Activated T-cell treated with anti-CD3 and anti-CD28 coated beads for 1 hour (primary cell): ENCODE measurements around the gene WBP1L.
A peak's percentile ranks its signal among the peaks of the same experiment; 100 is the strongest.
"Not testable (repeated sequence)": the region's sequence is repeated elsewhere in the genome, so short reads cannot be mapped to it uniquely, and the experiment has no call there.

Source experiments
- DNase-seq: peaks from one replicate; pipeline ENCODE4 v3.0.0-alpha.2; 2020; ENCODE audit warnings: low read depth

The WBP1L gene

DNA sequence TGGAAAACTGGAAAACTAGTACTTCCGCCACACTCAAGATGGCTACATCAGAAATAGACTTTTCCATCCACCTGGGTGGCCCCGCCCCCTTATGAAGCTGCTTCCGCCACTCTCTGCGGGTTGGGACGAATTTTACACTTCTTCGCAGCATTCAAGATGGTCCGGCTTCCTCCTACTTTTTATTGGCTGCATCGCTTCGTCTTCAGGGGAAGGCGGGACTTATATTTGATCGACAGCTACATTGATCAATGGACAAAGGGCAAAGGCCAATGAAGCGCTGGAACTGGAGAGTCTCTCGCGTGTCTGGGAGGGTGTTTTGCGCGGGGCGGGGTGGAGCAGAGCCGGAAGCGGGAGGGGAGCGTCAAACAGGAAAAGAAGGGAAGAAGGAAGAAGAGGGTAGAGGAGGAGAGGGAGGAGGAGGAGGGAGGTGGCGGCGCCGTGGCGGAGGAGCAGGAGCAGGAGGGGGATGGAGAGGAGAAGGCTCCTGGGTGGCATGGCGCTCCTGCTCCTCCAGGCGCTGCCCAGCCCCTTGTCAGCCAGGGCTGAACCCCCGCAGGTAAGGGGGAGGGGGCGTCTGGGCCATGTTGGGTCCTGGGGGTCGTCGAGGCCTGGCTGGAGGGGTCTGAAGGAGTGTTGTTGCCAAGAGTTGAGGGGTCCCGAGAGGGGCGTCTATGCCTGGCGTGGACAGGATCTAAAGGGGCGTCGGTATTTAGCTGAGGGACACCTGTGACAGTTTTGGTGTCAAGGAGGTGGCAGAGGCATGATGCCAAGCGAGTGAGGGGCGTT lies at the start of gene WBP1L:
Gene WBP1L (plus strand): TSS at position 361 of the 786 bp plus-strand sequence. CDS start 106 bp downstream, at position 467.
- DNase-seq: peak; percentile 87

DNA sequence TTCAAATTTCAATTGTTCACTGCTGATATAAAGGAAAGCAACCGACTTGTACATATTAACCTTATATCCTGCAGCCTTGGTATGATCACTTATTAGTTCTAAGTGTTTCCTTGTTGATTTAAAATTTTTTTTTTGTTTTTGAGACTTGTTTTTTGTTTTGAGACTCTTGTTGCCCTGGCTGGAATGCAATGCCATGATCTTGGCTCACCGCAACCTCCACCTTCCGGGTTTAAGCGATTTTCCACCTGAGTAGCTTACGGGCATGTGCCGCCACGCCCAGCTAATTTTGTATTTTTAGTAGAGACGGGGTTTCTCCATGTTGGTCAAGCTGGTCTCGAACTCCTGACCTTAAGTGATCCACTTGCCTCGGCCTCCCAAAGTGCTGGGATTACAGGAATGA lies 48.3 kb upstream of the WBP1L start:
- DNase-seq: not testable (repeated sequence)

DNA sequence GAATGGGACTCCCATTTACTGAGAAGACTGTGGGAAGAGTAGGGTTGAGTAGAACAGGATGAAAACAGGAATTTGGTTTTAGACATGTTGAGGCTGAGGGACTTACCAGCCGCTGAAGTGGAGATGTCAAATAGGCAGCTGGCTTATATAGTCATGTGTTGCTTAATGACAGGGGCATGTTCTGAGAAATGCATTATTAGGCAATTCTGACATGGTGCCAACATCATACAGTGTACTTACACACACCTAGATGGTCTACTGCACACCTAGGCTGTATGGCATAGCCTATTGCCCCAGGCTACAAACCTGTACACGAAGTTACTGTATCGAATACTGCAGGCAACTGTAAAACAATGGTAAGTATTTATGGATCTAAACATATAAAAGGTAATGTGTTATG lies 47.0 kb upstream of the WBP1L start:
- no peak for DNase-seq

DNA sequence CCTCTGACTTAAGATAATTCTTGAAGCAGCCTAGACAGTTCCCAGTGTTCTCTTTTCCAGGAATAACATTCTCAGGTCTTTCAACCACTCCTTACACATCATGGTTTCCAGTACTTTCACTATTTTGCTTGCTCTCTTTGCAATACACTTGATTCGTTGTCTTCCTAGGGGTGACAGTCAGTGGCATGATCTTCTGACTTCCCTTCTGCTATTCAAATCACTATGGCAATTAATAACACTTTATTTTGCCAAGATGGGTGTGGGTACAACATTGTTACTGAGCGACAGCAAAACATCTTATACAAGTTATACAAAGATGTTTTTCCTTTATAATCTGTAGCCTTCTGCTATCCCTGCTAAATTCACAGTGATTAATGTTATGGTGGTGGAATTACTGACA lies 44.9 kb upstream of the WBP1L start:
- DNase-seq: no peak

DNA sequence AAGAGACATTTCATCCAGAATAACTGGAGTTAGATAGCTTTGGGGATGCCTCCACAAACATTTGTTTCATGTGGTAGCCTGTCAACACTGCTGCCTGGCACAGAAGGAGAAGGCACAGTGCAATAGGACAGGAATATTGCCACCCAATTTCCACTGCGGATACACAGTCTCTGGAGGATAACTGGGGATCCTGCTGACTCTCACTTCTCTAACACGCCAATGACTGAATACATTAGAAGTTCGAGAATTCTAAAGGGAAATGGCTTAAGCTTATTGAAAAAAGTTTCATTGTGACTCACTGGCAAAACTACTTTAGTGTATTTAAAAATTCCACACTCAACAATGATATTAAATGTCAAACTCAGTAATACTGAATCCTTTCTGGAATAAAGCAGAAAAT lies 42.5 kb upstream of the WBP1L start:
- DNase-seq: no peak

DNA sequence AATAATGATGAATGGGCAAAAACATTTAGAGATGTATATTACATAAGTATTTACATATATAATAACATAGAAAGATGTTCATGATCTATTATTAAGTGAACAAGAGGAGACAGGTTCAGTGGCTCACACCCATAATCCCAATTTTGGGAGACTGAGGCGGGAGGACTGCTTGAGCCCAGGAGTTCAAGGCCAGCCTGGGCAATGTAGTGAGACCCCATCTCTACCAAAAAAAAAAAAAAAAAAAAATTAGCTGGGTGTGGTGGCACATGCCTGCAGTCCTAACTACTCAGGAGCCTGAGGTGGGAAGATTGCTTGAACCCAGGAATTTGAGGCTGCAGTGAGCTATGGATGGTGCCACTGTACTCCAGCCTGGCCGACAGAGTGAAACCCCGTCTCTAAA lies 42.0 kb upstream of the WBP1L start:
- no peak for DNase-seq

DNA sequence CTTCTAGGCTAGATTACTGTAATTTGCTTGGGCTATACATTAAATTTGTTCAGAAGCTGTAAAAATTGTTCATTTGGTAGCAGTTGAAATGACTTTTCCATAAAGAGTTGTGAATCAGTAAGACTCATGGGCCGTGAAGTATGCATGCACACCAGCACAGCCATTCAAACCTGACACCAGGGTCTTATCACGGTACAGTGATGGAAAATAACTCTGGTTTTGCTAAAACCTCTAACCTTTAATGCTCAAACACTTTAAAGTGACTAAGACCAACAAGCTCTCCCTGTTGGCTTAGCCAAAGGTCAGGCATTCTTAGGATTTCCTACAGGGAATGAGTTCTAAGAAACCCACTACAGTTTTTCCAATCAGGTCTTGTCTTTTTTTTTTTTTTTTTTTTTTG lies 41.0 kb upstream of the WBP1L start:
- no peak for DNase-seq

DNA sequence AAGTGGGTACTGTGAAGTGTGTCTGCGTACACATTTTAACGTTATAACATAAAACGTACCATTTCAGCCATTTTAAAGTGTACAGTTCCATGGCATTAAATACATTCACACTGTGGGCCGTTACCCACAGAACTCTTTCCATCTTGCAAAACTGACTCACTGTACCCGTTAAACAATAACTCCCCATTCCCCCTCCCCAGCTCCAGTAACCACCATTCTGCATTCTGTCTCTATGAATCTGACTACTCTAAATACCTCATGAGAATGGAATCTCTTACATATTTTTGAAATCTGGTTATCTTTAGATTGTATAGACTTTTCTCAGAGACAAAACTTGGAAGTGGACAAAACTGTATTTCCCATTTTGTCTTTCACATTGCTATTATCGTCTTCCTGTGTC lies 38.8 kb upstream of the WBP1L start:
- DNase-seq: no peak

DNA sequence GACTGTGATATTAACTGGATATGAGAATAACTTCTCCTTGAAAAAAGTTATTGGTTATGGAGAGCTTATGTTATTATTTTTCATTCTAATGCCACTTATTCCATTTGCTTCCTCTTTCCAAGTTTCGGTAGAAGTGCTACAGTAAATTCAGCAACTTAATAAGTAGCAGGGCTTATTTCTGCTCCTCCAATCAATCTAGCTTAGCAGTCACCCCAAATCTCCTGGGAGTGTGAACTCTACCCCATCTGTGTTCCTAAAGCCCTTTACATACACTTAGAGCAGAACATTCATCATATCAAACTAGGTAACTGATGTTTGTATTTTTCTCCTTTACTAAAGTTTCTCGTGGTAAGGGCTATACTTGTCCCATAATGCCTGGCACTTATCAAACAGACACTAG lies 38.2 kb upstream of the WBP1L start:
- DNase-seq: no peak

DNA sequence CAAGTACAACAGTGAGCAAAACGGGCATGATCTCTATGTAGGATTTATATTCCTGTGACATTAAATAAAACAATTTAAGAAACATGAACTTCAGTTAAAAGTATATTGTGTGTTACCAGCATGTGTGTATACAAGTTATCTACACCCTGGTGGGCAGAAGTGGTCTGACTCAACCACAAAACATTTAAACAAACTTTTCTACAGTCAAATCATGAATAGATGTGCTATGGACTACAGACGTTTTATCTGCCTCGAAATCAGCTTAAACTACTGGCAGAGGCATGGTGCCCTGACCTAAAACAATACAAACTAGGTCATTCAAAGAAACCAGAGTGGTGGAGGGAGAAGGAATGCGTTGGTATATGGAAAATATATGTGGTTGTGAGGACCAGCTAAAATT lies 33.1 kb upstream of the WBP1L start:
- DNase-seq: no peak

DNA sequence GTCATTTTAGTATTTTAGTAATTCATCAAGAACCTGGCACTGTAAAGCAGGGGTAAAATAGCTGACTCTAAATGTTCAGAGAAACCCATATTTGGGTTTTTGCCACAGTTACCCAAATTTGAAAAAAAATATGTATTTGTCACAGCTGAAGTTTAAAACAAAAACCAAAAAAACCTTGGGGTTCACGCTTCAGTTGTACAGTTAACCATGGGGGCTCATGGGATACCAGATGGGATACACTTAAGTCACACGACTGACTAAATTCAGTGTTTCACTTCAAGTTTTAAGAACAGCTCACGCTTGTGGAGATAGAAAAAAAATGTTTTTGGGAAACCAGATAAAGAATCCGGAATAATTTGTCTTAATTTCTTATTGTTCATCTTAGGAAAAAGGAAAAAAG lies 31.7 kb upstream of the WBP1L start:
- DNase-seq: no peak

DNA sequence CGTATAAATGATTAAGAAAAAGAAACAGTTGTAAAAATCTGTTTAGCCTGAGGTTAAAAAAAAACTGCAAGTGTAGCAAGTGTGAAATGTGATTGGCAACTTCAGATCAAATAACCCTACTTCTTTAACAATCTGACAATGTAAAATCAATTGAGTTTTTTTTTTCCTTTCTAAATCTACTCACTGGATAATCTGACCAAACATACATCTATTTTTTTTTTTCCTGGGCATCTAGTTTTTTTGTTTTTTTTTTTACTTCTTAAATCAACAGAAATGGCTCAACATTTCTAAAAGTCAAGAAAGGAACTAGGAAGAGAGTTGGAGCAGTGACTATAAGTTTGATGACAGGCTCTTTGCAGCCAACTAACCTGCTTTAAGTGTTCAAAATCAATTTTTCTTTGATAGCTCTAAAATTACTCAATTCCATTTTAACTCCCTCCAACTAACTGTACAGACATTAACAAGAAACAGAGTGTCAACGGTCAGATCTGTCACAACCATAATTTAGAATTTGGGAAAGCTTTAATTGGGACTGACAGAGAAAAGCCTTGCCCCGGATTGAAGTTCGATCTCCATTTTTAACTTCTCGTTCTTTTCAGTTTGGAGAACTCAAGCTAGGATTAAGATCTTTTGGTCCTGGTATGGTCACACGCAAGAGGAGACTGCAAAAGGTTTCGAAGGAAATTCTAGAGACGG lies 30.8 kb upstream of the WBP1L start:
- no peak for DNase-seq

DNA sequence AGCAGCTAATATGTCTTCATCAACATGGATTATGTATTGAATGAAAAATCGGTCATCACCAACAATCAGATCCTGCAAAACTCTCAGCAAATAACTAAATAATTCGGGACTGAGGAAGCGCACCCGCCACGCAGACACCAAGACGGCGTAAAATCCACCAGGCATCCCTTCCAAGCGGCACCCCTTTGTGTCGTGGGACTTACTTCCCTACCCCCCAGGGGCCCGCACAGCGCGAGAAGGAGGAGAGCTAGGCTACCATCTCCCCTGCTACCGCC lies 30.3 kb upstream of the WBP1L start:
- peak; percentile 49 for DNase-seq

DNA sequence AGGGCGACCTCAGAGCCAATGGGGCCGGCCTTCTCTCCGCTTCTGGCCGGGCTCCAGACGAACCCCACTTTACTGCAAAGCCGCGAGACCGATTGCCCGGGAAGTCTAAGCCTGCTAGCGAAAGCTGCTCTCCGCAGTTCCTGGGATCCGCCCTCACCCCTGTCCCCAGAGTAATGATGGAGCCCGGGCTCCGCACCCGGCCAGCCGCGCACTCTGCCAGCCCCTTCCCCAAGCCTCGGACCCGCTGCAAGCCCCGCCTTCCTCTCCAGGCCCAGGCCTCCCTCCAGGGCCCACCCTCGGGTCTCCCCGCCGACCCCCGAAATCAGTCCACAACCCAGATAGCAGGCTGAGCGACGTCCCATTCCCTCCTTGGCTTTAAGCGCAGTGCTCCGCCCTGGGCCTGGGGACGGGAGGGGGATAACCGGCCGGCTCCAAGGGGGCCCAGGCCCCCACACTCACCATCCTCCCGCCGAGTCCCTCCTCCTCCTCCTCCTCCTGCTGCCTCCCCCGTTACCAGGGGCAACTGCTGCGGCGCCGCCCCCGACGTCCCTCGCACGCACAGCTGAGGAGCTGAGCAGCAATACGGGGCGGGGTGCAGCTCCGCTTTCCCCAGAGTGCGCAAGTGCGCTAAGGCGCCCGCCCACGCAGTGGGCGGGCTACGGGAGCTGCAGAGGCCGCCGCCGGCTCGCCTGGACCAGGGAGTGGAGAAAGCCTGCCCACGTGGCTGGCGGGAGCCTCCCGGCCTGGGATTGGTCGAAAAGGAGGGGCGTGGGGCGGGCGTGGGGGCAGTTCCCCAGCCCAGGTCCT lies 29.7 kb upstream of the WBP1L start, which contains the start of gene ARL3:
Gene ARL3 (minus strand): TSS at position 584 of the 807 bp plus-strand sequence. CDS start 122 bp downstream, at position 462.
- peak; percentile 90 for DNase-seq

DNA sequence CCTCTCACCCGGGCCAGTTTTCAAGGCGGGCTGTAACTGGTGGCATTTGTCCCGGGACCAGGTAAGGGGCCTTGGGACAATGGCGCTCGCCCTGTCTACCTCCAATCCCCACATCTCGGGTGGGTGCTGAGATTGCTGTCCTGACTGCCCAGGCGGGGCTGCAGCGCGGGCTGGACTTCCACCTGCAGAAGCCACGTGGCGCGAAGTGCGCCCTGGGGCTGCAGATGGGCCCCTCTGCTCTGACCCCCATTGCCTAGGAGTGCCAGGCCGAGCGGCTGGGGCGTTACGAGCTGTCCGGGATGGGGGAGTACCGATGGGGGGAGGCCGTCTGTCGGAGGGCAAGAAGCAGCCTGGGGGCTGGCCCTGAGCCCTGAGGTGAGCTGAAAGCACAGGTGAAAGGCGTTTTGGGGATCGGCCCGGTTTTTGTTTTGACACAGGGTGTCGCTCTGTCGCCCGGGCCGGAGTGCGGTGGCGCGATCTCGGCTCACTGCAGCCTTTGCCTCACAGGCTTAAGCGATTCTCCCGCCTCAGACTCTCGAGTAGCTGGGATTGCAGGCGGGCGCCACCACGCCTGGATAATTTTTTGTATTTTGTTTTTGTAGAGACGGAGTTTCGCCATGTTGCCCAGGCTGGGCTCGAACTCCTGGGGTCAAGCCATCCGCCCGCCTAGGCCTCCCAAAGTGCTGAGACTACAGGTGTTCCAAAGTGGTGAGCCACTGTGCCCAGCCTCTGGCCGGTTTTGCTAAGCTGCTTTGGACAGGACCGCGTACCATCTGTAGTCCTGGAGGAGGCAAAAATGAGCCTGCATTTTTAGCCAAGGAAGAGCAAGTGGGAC lies 28.9 kb upstream of the WBP1L start, which contains the start of gene SFXN2:
Gene SFXN2 (plus strand): TSS at position 16 of the 835 bp plus-strand sequence. CDS start 12,001 bp downstream, outside the sequence.
- peak; percentile 44 for DNase-seq

DNA sequence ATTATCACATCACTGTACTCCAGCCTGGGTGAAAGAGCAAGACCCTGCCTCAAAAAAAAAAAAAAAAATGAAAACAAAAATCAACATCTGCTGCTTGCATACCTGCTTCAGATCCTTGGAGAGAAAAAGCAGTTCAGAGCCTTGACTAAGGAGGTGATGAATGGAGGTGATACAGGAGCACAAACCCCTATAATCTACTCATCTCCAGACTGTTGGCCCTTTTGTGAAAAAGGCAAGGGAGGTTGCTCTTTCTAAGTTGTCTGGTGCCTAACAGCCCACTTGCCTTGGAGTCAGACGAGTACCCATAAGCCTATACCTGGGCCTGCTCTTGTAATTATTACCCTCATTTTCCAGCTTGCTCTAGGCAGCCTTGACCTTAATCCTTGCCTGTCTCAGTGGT lies 27.9 kb upstream of the WBP1L start:
- no peak for DNase-seq

DNA sequence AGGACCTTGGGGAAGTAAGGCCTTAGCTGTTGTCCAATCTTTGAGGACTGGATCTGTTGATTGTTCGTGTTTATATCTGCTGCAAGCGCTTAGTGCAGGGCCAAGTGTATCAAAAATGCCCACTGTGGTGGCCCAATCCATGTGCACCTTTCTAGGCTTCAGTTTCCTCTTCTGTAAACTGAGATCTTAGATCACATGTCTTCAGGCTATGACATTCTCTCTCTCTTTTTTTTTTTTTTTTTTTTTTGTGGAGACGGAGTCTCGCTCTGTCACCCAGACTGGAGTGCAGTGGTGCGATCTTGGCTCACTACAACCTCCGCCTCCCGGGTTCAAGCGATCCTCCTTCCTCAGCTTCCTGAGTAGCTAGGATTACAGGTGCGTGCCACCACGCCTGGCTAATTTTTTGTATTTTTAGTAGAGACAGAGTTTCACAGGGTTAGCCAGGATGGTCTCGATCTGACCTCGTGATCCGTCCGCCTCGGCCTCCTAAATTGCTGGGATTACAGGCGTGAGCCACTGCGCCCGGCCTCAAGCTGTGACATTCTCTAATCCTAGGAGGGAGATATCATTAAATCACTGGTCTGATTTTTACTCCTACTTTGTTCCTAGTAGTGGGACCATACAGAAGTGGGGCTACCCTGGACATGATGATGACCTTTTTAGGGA lies 26.7 kb upstream of the WBP1L start:
- not testable (repeated sequence) for DNase-seq

DNA sequence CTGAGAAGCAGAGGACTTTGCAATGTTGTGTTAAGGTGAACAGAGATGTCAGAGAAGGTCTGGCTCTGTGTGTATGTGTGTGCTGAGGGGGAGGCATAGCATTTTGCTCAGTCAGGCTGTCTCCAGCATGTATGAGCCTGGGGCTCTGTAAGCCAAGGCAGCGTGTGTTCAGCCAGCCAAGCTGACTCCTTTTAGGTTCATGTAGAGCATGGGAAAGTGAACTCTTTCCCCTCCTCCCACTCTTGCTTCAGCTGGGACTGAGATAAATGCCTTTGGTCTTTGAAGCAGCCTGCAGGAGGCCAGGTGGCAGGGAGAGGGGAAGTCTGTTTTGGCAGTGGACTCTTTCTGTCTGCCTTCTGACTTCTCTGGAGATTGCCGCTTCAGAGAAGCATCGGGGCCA lies 25.5 kb upstream of the WBP1L start:
- DNase-seq: no peak

DNA sequence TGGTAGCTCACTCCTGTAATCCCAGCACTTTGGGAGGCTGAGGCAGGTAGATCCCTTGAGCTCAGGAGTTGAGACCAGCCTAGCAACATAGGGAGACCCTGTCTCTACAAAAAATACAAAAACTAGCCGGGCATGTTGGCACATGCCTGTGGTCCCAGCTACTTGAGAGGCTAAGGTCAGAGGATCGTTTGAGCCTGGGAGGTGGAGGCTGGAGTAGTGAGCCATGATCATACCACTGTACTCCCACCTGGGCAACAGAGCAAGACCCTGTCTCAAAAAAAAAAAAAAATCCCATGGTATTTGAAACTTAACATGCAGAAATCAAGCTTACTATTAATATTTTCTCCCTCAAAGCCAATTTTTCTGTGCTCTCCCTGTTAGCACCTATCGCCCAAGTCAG lies 23.4 kb upstream of the WBP1L start:
- no peak for DNase-seq

DNA sequence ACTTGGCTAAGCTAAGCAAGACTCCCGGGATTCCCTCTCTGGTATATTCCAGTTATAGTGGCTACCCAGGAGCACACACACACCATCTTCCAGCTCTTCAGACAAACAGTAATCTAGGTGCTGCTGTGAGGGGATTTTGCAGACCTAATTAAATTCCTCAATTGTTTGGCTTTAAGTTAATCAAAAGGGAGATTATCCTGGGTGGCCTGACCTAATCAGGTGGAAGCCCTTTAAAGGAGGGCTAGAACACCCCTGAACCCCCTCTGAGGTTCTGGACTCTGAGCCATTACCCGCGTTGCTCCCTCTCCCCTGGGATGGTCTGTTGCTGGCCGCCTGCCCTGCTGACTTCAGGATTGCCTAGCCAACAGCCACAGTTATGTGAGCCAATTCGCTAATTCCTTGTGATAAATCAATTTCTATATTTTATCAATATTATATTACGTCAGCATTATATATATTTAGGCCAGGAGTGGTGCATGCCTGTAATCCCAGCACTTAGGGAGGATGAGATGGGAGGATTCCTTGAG lies 22.9 kb upstream of the WBP1L start:
- DNase-seq: no peak

DNA sequence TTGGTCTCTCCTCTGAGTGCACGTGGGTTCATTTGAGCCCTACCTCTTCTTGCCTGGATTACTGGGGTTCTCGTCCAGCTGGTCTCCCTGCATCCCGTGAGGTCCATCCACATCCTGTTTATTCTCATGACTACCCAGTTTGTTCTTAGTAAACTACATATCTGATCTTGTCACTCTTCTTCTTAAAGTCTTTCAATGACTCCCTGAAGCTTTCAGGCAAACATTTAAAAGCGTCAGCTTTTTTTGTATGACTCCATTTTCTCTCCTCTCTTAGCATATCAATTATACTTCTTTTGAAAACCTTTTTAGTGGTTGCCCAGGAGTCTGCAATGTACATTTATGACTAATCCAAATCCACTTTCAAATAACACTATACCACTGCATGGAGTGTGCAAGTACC lies 21.8 kb upstream of the WBP1L start:
- DNase-seq: no peak
